ENCODE results near the gene SELENOH.

DNA sequence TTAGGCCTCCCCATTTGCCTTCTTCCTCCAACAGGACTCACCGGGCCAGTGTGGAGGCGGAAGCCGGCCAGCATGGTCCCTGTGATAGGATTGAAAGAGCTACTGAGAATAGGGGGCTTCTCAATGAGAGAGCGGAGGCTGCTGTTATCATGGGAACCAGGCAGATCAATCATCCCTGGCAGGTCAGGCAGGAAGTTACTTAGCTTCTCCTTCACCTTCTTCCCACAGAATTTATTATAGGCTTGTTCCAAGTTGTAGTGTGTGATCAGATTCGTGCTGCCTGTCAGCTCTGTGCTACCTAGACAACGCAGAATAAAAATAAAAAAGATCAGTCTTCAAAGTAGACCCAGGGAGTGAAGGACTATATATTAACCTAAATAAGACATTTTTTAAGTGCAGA is 36.4 kb upstream of the SELENOH start:
- TF ChIP-seq, protein P1, sequence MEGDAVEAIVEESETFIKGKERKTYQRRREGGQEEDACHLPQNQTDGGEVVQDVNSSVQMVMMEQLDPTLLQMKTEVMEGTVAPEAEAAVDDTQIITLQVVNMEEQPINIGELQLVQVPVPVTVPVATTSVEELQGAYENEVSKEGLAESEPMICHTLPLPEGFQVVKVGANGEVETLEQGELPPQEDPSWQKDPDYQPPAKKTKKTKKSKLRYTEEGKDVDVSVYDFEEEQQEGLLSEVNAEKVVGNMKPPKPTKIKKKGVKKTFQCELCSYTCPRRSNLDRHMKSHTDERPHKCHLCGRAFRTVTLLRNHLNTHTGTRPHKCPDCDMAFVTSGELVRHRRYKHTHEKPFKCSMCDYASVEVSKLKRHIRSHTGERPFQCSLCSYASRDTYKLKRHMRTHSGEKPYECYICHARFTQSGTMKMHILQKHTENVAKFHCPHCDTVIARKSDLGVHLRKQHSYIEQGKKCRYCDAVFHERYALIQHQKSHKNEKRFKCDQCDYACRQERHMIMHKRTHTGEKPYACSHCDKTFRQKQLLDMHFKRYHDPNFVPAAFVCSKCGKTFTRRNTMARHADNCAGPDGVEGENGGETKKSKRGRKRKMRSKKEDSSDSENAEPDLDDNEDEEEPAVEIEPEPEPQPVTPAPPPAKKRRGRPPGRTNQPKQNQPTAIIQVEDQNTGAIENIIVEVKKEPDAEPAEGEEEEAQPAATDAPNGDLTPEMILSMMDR (conservative IDR thresholded peaks at IDR 0.05; ENCODE audit: low read depth, low read length), result no peak
- TF ChIP-seq EZH2 (IDR thresholded peaks at IDR 0.05; ENCODE audit: borderline replicate concordance, low read depth, low read length, poor library complexity, severe bottlenecking), result no peak
